ENCODE data around the gene UBAP2. TPM values are rescaled to one million over a fixed set of nuclear protein-coding genes. Genes with fewer than 3 reads are reported as not detected.

UBAP2 gene
- total RNA-seq, 1 experiment from 2014 or later, result 60.8 TPM

- H3K9me3 Mint-ChIP-seq, result no peaks in the 10 kb centered on the region
- H2BK20ac ChIP-seq (ENCODE audit: low read depth, low read length, poor library complexity, severe bottlenecking), result no peak overlapping the region
- no peak overlapping the region for H3K27ac ChIP-seq (ENCODE audit: insufficient read length, low read depth, low read length)
- no peaks in the 10 kb centered on the region for H4K20me1 ChIP-seq (ENCODE audit: control insufficient read depth, insufficient read depth, insufficient read length)
- no peak for DNase-seq
- no peaks in the 10 kb centered on the region for H3K9me3 ChIP-seq (ENCODE audit: control insufficient read depth, low read depth, low read length)
- H3K4me1 Mint-ChIP-seq, result no peaks in the 10 kb centered on the region
- no CpG with 5 or more reads among the region's 4 CpGs for WGBS (ENCODE audit: extremely low coverage, insufficient read length, low lambda C conversion rate)
- H3K79me2 ChIP-seq (ENCODE audit: insufficient read depth, low read length), result no peaks in the 10 kb centered on the region
- H3K4ac ChIP-seq (ENCODE audit: low read depth, low read length), result no peak overlapping the region
- no peak overlapping the region for H3K27ac Mint-ChIP-seq
- H3K27me3 ChIP-seq (ENCODE audit: insufficient read depth, low read length), result no peaks in the 10 kb centered on the region
- H3K27me3 Mint-ChIP-seq (ENCODE audit: low read depth), result no peaks in the 10 kb centered on the region
- H3K4me2 ChIP-seq (ENCODE audit: insufficient read depth, insufficient read length, low read length), result no peak overlapping the region
- no peak overlapping the region for H4K5ac ChIP-seq (ENCODE audit: insufficient read length, low read depth, low read length)
- H2BK120ac ChIP-seq (ENCODE audit: low read depth, low read length, poor library complexity, severe bottlenecking), result no peak overlapping the region
- H2BK12ac ChIP-seq (ENCODE audit: insufficient read length, low read depth, low read length), result no peak overlapping the region
- H3T11ph ChIP-seq (ENCODE audit: low read length), result no peak overlapping the region
- H3K56ac ChIP-seq (ENCODE audit: insufficient read length, low read depth, low read length), result no peak overlapping the region
- no peak overlapping the region for H2AFZ ChIP-seq (ENCODE audit: low read length)
- no peak overlapping the region for H3K23ac ChIP-seq (ENCODE audit: insufficient read length, low read depth, low read length)
- H2BK15ac ChIP-seq (ENCODE audit: low read depth, low read length), result no peak overlapping the region
- no peak overlapping the region for H2BK5ac ChIP-seq (ENCODE audit: insufficient read length, low read length)
- no peak overlapping the region for H2AK5ac ChIP-seq (ENCODE audit: insufficient read length, low read length)
- no peaks in the 10 kb centered on the region for H3K4me1 ChIP-seq (ENCODE audit: insufficient read depth, low read length)
- H4K91ac ChIP-seq (ENCODE audit: insufficient read length, low read depth, low read length), result no peak overlapping the region
- TF ChIP-seq CTCF (conservative IDR thresholded peaks at IDR 0.05), result no peak
- H3K4me3 Mint-ChIP-seq, result no peak overlapping the region
- H3K23me2 ChIP-seq (ENCODE audit: insufficient read length, low read depth, low read length, poor library complexity, severe bottlenecking), result no peaks in the 10 kb centered on the region
- no peak overlapping the region for H3K18ac ChIP-seq (ENCODE audit: insufficient read length, low read depth, low read length)
- H3K9ac ChIP-seq (ENCODE audit: extremely low read depth, insufficient read length, low read length), result no peak overlapping the region
- H3K36me3 Mint-ChIP-seq (ENCODE audit: insufficient read depth in 1 of 3, low read depth in 3 of 3), result peaks cover 25 to 76% (median 62%) of the 10 kb centered on the region in 3 experiments; a peak in 6 of 7 replicates
- no peak overlapping the region for H4K8ac ChIP-seq (replicated peaks; ENCODE audit: insufficient read length, low read depth, low read length)
- no peaks in the 10 kb centered on the region for H3K79me1 ChIP-seq (ENCODE audit: insufficient read depth, low read depth, low read length, poor library complexity, severe bottlenecking)
- no peak overlapping the region for H3K14ac ChIP-seq (ENCODE audit: insufficient read depth, low read length)
These were observed 92.1 kb downstream of the UBAP2 start for GRCh38 chr9:33956544-33956943.

All from H9 (cell line).